GM23338 (cell line): Measurements from ENCODE around the gene GRIN3B. TPM values are rescaled to one million over a fixed set of nuclear protein-coding genes. Genes with fewer than 3 reads are reported as not detected.
A peak's percentile ranks its signal among the peaks of the same experiment; 100 is the strongest.

Source experiments
- ATAC-seq: fragments of 200-7000 bp; cut with Tn5 transposase; 3 replicates; pipeline ENCODE4 v1.9.1; 2020
- DNase-seq: peaks from one replicate; pipeline ENCODE4 v3.0.0-alpha.2; 2015; ENCODE audit warnings: low spot score
- H2AFZ ChIP-seq: fragments of 200-600 bp; sonication (generic); 2 replicates; pipeline ENCODE4 v1.8.0; 2016; ENCODE audit warnings: antibody characterized with exemption, mild to moderate bottlenecking, moderate library complexity
- H3F3A ChIP-seq: fragments of 200-600 bp; sonication (generic); replicated peaks from 2 replicates; pipeline ENCODE4 v1.8.0; 2017; ENCODE audit warnings: antibody characterized with exemption, mixed run types, low read depth
- H3K27ac ChIP-seq: fragments of 200-600 bp; sonication (generic); 2 replicates; pipeline ENCODE4 v1.6.1; 2016; ENCODE audit warnings: low read depth
- H3K27me3 ChIP-seq: fragments of 200-600 bp; sonication (generic); 2 replicates; pipeline ENCODE4 v1.8.0; 2016; ENCODE audit warnings: mild to moderate bottlenecking, mixed run types, moderate library complexity; ENCODE audit not compliant: insufficient read depth
- H3K36me3 ChIP-seq: fragments of 200-600 bp; sonication (generic); 2 replicates; pipeline ENCODE4 v1.8.0; 2016; ENCODE audit warnings: mild to moderate bottlenecking; ENCODE audit not compliant: insufficient read depth
- H3K4me1 ChIP-seq: fragments of 200-600 bp; sonication (generic); 2 replicates; pipeline ENCODE4 v1.8.0; 2016; ENCODE audit warnings: mild to moderate bottlenecking, moderate library complexity; ENCODE audit not compliant: insufficient read depth
- H3K4me2 ChIP-seq: fragments of 200-600 bp; sonication (generic); 2 replicates; pipeline ENCODE4 v1.7.1; 2017; ENCODE audit warnings: mixed run types
- H3K4me3 ChIP-seq: fragments of 200-600 bp; sonication (generic); 2 replicates; pipeline ENCODE4 v1.6.1; 2016; ENCODE audit warnings: mixed run types
- H3K79me2 ChIP-seq: fragments of 200-600 bp; sonication (generic); replicated peaks from 2 replicates; pipeline ENCODE4 v1.8.0; 2017; ENCODE audit warnings: mild to moderate bottlenecking; ENCODE audit not compliant: insufficient read depth
- H3K9me2 ChIP-seq: fragments of 200-600 bp; sonication (generic); 2 replicates; pipeline ENCODE4 v1.8.0; 2017; ENCODE audit not compliant: insufficient read depth
- H4K20me1 ChIP-seq: fragments of 200-600 bp; sonication (generic); replicated peaks from 2 replicates; pipeline ENCODE4 v1.8.0; 2017; ENCODE audit warnings: mild to moderate bottlenecking; ENCODE audit not compliant: insufficient read depth
- H3K27ac Mint-ChIP-seq: 2 replicates; pipeline ENCODE4 v1.8.0; 2020; ENCODE audit warnings: inconsistent platforms, mild to moderate bottlenecking, moderate library complexity, mixed read lengths
- H3K27me3 Mint-ChIP-seq: 3 replicates; pipeline ENCODE4 v1.8.0; 2022; ENCODE audit warnings: low read depth, mild to moderate bottlenecking, moderate library complexity, mixed read lengths, inconsistent platforms; ENCODE audit not compliant: insufficient read depth, poor library complexity
- H3K36me3 Mint-ChIP-seq: 3 replicates; pipeline ENCODE4 v1.8.0; 2021; ENCODE audit warnings: low read depth, mild to moderate bottlenecking, inconsistent platforms, moderate library complexity, mixed read lengths
- H3K4me1 Mint-ChIP-seq: 3 replicates; pipeline ENCODE4 v1.8.0; 2020; ENCODE audit warnings: mild to moderate bottlenecking, inconsistent platforms, mixed read lengths
- H3K4me3 Mint-ChIP-seq: 3 replicates; pipeline ENCODE4 v1.8.0; 2021; ENCODE audit warnings: moderate library complexity, mild to moderate bottlenecking, inconsistent platforms, mixed read lengths
- H3K9me3 Mint-ChIP-seq: 3 replicates; pipeline ENCODE4 v1.8.0; 2020; ENCODE audit warnings: moderate library complexity, mild to moderate bottlenecking, inconsistent platforms, mixed read lengths
- CREB1 ChIP-seq: fragments of 250-450 bp; sonication (Bioruptor Pico); IDR thresholded peaks from 2 replicates; pipeline ENCODE4 v1.5.0; 2020; ENCODE audit warnings: low read depth, mild to moderate bottlenecking, moderate library complexity
- CTCF ChIP-seq, 2 experiments: fragments of 200-600 bp in 1 of 2; sonication (generic) in 1 of 2; conservative IDR thresholded peaks; 2 replicates each; pipeline versions ENCODE4 v1.5.1 to v1.6.1; 2016 to 2017; ENCODE audit warnings: antibody characterized with exemption in 2 of 2, low read depth in 2 of 2, mild to moderate bottlenecking in 2 of 2, moderate library complexity in 1 of 2
- ETS1 ChIP-seq: IDR thresholded peaks from 2 replicates; pipeline ENCODE4 v1.6.1; 2016; ENCODE audit warnings: antibody characterized with exemption
- JUNB ChIP-seq: IDR thresholded peaks from one replicate; pipeline ENCODE4 v1.6.1; 2016; ENCODE audit warnings: antibody characterized with exemption; ENCODE audit not compliant: unreplicated experiment
- NANOG ChIP-seq: IDR thresholded peaks from 2 replicates; pipeline ENCODE4 v1.6.1; 2016; ENCODE audit warnings: antibody characterized with exemption, borderline replicate concordance
- polyA plus RNA-seq: library from polyadenylated mRNA; unstranded; fragments of >200 nt; fragmentation: Nextera tagmentation; extraction: Ambion mirVana; gene quantifications from 2 replicates; pipeline ENCODE4 v1.2.1, GENCODE V29; 2016
- total RNA-seq: library from RNA; depleted of rRNA; stranded (reverse); fragments of >200 nt; shearing (Covaris generic); gene quantifications from 2 replicates; pipeline ENCODE4 v1.2.3, GENCODE V29; 2014

The GRIN3B gene
- total and polyA plus RNA-seq, 2 experiments from 2014 or later, result 0.11 to 2.8 TPM

GRCh38 chr19:1006711-1007398 is 6.6 kb downstream of the GRIN3B start:
- H4K20me1 ChIP-seq, result 0 out of 2 replicates have a peak, but pooled peaks cover 4% of the 10 kb centered on the region
- Mint-ChIP-seq H3K27me3 (peaks cover 27% of the 10 kb centered on the region), H3K4me3 (no peak overlapping the region), H3K36me3 (peaks cover 8% of the 10 kb centered on the region), H3K9me3 (peaks cover 5% of the 10 kb centered on the region; the same call in 1 of the 3 replicates), H3K4me1 (no peaks in the 10 kb centered on the region), H3K27ac (no peak overlapping the region)
- H3K9me2 ChIP-seq, result no peaks in the 10 kb centered on the region
- H3K4me3 ChIP-seq, result no peak overlapping the region
- H3K27me3 ChIP-seq, result peaks cover 2% of the 10 kb centered on the region; the same call in 1 of the 2 replicates
- H3K4me2 ChIP-seq, result no peak overlapping the region
- H3K36me3 ChIP-seq, result no peaks in the 10 kb centered on the region
- TF ChIP-seq CTCF (conservative IDR thresholded peaks at IDR 0.05; ENCODE audit: low read depth in 2 of 2) (peak in 1 of 2 experiments; percentile 41; a peak in 1 of 4 replicates), CREB1 (no peak)
- H3K79me2 ChIP-seq, result no peaks in the 10 kb centered on the region
- ATAC-seq (no peak), DNase-seq (no peak)
- H2AFZ ChIP-seq, result no peak overlapping the region
- H3F3A ChIP-seq, result peaks cover 10% of the 10 kb centered on the region; the same call in 1 of the 2 replicates
- no peak overlapping the region for H3K27ac ChIP-seq
- H3K4me1 ChIP-seq, result no peaks in the 10 kb centered on the region

- Mint-ChIP-seq H3K4me1 (no peaks in the 10 kb centered on the region), H3K36me3 (peaks cover 8% of the 10 kb centered on the region), H3K4me3 (no peak overlapping the region), H3K9me3 (peaks cover 5% of the 10 kb centered on the region; the same call in 1 of the 3 replicates), H3K27me3 (peaks cover 23% of the 10 kb centered on the region), H3K27ac (no peak overlapping the region)
- H3K9me2 ChIP-seq, result no peaks in the 10 kb centered on the region
- H2AFZ ChIP-seq, result no peak overlapping the region
- ATAC-seq, result no peak
- no peak for DNase-seq
- no peaks in the 10 kb centered on the region for H3K27me3 ChIP-seq
- no peaks in the 10 kb centered on the region for H3K4me1 ChIP-seq
- H3K36me3 ChIP-seq, result no peaks in the 10 kb centered on the region
- 0 out of 2 replicates have a peak, but pooled peaks cover 9% of the 10 kb centered on the region for H4K20me1 ChIP-seq
- H3K27ac ChIP-seq, result no peak overlapping the region
- H3K4me2 ChIP-seq, result no peak overlapping the region
- peaks cover 10% of the 10 kb centered on the region; the same call in 1 of the 2 replicates for H3F3A ChIP-seq
- no peak overlapping the region for H3K4me3 ChIP-seq
- TF ChIP-seq ETS1 (no peak), NANOG (no peak), JUNB (no peak), CTCF (conservative IDR thresholded peaks at IDR 0.05; ENCODE audit: low read depth in 2 of 2) (peak in 1 of 2 experiments; percentile 12; a peak in 1 of 4 replicates)
- no peaks in the 10 kb centered on the region for H3K79me2 ChIP-seq
These were observed 7.4 kb downstream of the GRIN3B start for GRCh38 chr19:1007399-1008251.
